Breast epithelium (tissue), 3 donors: Measurements from ENCODE around the gene DAPK2.
"Not testable (repeated sequence)": the region's sequence is repeated elsewhere in the genome, so short reads cannot be mapped to it uniquely, and the experiment has no call there.

Experiments used
- POLR2A ChIP-seq: fragments of 450-650 bp; IDR thresholded peaks from one replicate; pipeline ENCODE4 v1.6.1; 2016; ENCODE audit warnings: antibody characterized with exemption, mild to moderate bottlenecking, moderate library complexity
- TF ChIP-seq, protein P1 (sequence below), 3 donors: fragments of 450-650 bp; IDR thresholded peaks; one replicate each; pipeline ENCODE4 v1.5.1; 2016 to 2017; ENCODE audit warnings: antibody characterized with exemption in 3 of 3, mild to moderate bottlenecking in 3 of 3, moderate library complexity in 3 of 3

GRCh38 chr15:64059104-64059503 lies 12.8 kb upstream of the DAPK2 start:
- TF ChIP-seq, protein P1, sequence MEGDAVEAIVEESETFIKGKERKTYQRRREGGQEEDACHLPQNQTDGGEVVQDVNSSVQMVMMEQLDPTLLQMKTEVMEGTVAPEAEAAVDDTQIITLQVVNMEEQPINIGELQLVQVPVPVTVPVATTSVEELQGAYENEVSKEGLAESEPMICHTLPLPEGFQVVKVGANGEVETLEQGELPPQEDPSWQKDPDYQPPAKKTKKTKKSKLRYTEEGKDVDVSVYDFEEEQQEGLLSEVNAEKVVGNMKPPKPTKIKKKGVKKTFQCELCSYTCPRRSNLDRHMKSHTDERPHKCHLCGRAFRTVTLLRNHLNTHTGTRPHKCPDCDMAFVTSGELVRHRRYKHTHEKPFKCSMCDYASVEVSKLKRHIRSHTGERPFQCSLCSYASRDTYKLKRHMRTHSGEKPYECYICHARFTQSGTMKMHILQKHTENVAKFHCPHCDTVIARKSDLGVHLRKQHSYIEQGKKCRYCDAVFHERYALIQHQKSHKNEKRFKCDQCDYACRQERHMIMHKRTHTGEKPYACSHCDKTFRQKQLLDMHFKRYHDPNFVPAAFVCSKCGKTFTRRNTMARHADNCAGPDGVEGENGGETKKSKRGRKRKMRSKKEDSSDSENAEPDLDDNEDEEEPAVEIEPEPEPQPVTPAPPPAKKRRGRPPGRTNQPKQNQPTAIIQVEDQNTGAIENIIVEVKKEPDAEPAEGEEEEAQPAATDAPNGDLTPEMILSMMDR (IDR thresholded peaks at IDR 0.05) = not testable (repeated sequence)
- not testable (repeated sequence) for TF ChIP-seq POLR2A
